ENCODE measurements around the gene DNAJC1. TPM values are rescaled to one million over a fixed set of nuclear protein-coding genes. Genes with fewer than 3 reads are reported as not detected.

DNAJC1 gene
- total RNA-seq, 1 experiment from 2014 or later = 12.9 TPM

- Histone ChIP-seq H3K4me3 (ENCODE audit: low read depth in 2 of 2, low read length in 2 of 2) (no peak overlapping the region), H3K27me3 (ENCODE audit: control insufficient read depth, insufficient read depth, low read length) (no peaks in the 10 kb centered on the region), H3K4me1 (ENCODE audit: control insufficient read depth, insufficient read depth, low read length) (peaks cover 6% of the 10 kb centered on the region; the same call in 1 of the 2 replicates), H3K27ac (ENCODE audit: low read length) (no peak overlapping the region), H3K36me3 (ENCODE audit: control insufficient read depth, insufficient read depth, low read length) (no peaks in the 10 kb centered on the region; the same call in 1 of the 2 replicates), H3K9me3 (ENCODE audit: control insufficient read depth, insufficient read depth, low read depth, low read length) (no peaks in the 10 kb centered on the region; the same call in 1 of the 2 replicates)
- ATAC-seq (no peak), DNase-seq (ENCODE audit: low read depth, low spot score) (no peak)
- ChIA-PET CTCF (no interaction called here), POLR2A (no interaction called here)
- in situ Hi-C loops (cut with HindIII; ENCODE audit: low pct_unique_long_range_greater_than_20kb, low sequenced_read_pairs) (no loop called here), intact Hi-C loops (cut with micrococcal nuclease; ENCODE audit: unreplicated experiment) (loop anchor here (10.0 kb wide), 1 partner anchor 219 kb away; no protein-coding TSS in a partner anchor)
- no TSS peak for BruUV-seq (replicated peaks)
- TF ChIP-seq, protein P1, sequence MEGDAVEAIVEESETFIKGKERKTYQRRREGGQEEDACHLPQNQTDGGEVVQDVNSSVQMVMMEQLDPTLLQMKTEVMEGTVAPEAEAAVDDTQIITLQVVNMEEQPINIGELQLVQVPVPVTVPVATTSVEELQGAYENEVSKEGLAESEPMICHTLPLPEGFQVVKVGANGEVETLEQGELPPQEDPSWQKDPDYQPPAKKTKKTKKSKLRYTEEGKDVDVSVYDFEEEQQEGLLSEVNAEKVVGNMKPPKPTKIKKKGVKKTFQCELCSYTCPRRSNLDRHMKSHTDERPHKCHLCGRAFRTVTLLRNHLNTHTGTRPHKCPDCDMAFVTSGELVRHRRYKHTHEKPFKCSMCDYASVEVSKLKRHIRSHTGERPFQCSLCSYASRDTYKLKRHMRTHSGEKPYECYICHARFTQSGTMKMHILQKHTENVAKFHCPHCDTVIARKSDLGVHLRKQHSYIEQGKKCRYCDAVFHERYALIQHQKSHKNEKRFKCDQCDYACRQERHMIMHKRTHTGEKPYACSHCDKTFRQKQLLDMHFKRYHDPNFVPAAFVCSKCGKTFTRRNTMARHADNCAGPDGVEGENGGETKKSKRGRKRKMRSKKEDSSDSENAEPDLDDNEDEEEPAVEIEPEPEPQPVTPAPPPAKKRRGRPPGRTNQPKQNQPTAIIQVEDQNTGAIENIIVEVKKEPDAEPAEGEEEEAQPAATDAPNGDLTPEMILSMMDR (IDR thresholded peaks at IDR 0.05) = no peak
- TF ChIP-seq POLR2AphosphoS5 (IDR thresholded peaks at IDR 0.05; ENCODE audit: low read depth, low read length) (no peak), REST (IDR thresholded peaks at IDR 0.05; ENCODE audit: insufficient read depth in 1 of 2, low read depth in 2 of 2, low read length in 1 of 2) (no peak), SIN3A (IDR thresholded peaks at IDR 0.05; ENCODE audit: borderline replicate concordance, insufficient read depth, low read depth, low read length) (no peak), TCF7L2 (IDR thresholded peaks at IDR 0.05; ENCODE audit: low read depth, low read length) (no peak)
Observed at GRCh38 chr10:22005763-22006162, 2.2 kb upstream of the DNAJC1 start.

GRCh38 chr10:22003964-22004281, 393 bp upstream of the DNAJC1 start:
- no TSS peak for BruUV-seq (replicated peaks)
- Histone ChIP-seq H3K4me1 (ENCODE audit: control insufficient read depth, insufficient read depth, low read length) (peaks cover 6% of the 10 kb centered on the region; the same call in 1 of the 2 replicates), H3K27ac (ENCODE audit: low read length) (peak overlapping the region; percentile 89), H3K36me3 (ENCODE audit: control insufficient read depth, insufficient read depth, low read length) (no peaks in the 10 kb centered on the region; the same call in 1 of the 2 replicates), H3K9me3 (ENCODE audit: control insufficient read depth, insufficient read depth, low read depth, low read length) (no peaks in the 10 kb centered on the region; the same call in 1 of the 2 replicates), H3K27me3 (ENCODE audit: control insufficient read depth, insufficient read depth, low read length) (no peaks in the 10 kb centered on the region), H3K4me3 (ENCODE audit: low read depth in 2 of 2, low read length in 2 of 2) (peak overlapping the region; percentile 76 to 78)
- ATAC-seq (no peak), DNase-seq (ENCODE audit: low read depth, low spot score) (no peak)
- CTCF ChIA-PET = no interaction called here
- TF ChIP-seq REST (IDR thresholded peaks at IDR 0.05; ENCODE audit: insufficient read depth in 1 of 2, low read depth in 2 of 2, low read length in 1 of 2) = no peak
- TF ChIP-seq POLR2AphosphoS5 (IDR thresholded peaks at IDR 0.05; ENCODE audit: low read depth, low read length) = no peak
- no peak for TF ChIP-seq TCF7L2 (IDR thresholded peaks at IDR 0.05; ENCODE audit: low read depth, low read length)
- TF ChIP-seq, protein P1 (IDR thresholded peaks at IDR 0.05) = no peak
- TF ChIP-seq SIN3A (IDR thresholded peaks at IDR 0.05; ENCODE audit: borderline replicate concordance, insufficient read depth, low read depth, low read length) = no peak
- POLR2A ChIA-PET = interaction anchor here (0.7 kb wide), 1 partner anchor 313 kb away, joined by 4 read pairs; no protein-coding TSS in a partner anchor
- in situ Hi-C loops (cut with HindIII; ENCODE audit: low pct_unique_long_range_greater_than_20kb, low sequenced_read_pairs) = no loop called here
- intact Hi-C loops (cut with micrococcal nuclease; ENCODE audit: unreplicated experiment) = loop anchor here (10.0 kb wide), 1 partner anchor 221 kb away; no protein-coding TSS in a partner anchor

Measured in Panc1 (cell line).